ENCODE data around the gene ACAP3.

The ACAP3 gene

DNA sequence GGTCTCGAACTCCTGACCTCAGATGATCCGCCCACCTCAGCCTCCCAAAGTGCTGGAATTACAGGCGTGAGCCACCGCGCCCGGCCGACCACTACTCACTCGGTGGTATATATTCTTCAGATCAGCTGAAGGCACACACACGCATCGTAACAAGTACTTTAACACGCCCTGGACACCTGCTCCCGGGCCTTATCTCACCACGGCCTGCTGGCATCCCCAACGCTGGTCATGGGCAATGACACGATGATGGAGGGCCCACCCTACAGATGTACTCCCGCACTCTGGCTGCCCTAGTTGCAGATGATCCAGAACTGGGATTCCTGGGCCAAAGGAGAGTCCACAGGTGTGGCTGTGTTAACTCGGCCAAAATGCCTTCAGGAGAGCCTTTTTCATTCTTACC is 45.7 kb downstream of the ACAP3 start:
- no peak overlapping the region for H3K4me3 ChIP-seq (ENCODE audit: low read depth, low read length)
- TF ChIP-seq, protein P1, sequence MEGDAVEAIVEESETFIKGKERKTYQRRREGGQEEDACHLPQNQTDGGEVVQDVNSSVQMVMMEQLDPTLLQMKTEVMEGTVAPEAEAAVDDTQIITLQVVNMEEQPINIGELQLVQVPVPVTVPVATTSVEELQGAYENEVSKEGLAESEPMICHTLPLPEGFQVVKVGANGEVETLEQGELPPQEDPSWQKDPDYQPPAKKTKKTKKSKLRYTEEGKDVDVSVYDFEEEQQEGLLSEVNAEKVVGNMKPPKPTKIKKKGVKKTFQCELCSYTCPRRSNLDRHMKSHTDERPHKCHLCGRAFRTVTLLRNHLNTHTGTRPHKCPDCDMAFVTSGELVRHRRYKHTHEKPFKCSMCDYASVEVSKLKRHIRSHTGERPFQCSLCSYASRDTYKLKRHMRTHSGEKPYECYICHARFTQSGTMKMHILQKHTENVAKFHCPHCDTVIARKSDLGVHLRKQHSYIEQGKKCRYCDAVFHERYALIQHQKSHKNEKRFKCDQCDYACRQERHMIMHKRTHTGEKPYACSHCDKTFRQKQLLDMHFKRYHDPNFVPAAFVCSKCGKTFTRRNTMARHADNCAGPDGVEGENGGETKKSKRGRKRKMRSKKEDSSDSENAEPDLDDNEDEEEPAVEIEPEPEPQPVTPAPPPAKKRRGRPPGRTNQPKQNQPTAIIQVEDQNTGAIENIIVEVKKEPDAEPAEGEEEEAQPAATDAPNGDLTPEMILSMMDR (IDR thresholded peaks at IDR 0.05; ENCODE audit: low read depth, low read length): no peak
- H3K36me3 ChIP-seq: peaks cover 73% of the 10 kb centered on the region
- H3K9me3 ChIP-seq: no peaks in the 10 kb centered on the region
- no peaks in the 10 kb centered on the region for H3K4me1 ChIP-seq
- H3K27me3 ChIP-seq: no peaks in the 10 kb centered on the region
- DNase-seq: no peak

DNA sequence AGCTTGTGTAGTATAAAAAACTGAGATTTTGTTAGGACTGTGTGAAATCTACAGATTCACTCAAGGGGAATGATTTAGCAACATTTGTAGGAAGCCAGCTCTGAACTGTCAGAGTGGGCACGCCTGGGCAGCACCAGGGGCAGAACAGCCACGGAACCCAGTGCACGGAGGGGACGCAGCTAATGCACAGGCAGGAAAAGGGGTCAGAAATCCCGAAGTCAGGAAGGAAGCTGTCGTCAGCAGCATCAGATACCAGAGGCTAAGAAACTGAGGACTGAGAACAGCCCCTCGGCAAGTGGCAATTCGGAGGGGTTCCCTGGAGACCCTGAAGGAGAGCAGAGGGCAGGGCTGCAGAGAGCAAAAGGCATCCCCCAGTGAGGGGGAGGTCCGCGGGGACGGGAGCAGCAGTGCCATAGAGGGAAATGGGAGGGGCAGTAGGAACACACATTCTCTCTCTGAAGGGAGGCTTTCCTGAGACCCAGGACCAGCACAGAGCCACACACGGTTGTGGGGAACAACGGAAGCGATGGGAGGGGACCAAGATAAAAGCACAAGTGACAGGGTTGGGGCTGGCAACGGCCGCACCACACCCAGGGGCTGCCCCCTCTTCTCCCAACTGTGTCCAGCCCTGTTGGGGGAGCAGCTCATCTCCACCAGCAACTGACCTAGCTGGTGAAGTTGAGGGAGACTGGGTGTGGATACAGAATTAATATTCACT is 46.7 kb downstream of the ACAP3 start:
- Histone ChIP-seq H3K9me3 (no peaks in the 10 kb centered on the region), H3K4me3 (ENCODE audit: low read depth, low read length) (no peak overlapping the region), H3K4me1 (no peaks in the 10 kb centered on the region), H3K36me3 (peaks cover 71% of the 10 kb centered on the region), H3K27me3 (no peaks in the 10 kb centered on the region)
- DNase-seq: no peak
- TF ChIP-seq, protein P1 (IDR thresholded peaks at IDR 0.05; ENCODE audit: low read depth, low read length): no peak

DNA sequence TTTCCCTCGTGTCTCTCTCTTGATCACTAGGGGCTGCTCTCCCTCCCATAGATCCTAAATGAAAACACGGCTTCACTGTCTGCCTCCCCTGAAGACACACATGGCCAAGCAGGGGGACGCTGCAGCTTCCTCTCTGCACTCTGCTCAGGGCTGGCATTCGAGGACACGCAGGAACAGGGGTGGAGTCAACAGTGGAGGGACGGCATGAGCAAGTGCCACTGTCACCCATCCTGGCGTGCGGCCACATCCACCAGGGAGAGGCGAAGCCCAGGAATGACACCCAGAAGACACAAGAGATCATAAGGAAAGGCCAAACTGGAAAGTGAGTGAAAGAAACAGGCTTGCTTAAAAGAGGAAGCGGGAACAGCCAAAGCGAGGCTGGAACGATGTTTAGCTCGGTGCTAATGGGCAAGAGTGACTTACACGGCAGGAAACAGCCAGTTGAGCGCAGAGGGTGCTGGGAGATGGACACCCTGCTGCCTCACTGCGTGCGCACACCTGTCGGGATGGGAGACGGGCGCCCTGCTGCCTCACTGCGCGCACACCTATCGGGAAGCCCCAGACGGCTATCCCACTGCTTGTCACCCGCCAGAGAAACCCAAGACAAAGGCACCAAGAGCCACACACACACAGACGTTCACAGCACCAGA is 47.7 kb downstream of the ACAP3 start:
- Histone ChIP-seq H3K36me3 (peaks cover 71% of the 10 kb centered on the region), H3K4me3 (ENCODE audit: low read depth, low read length) (no peak overlapping the region), H3K27me3 (no peaks in the 10 kb centered on the region), H3K9me3 (no peaks in the 10 kb centered on the region), H3K4me1 (no peaks in the 10 kb centered on the region)
- DNase-seq: no peak
- TF ChIP-seq, protein P1 (IDR thresholded peaks at IDR 0.05; ENCODE audit: low read depth, low read length): no peak

DNA sequence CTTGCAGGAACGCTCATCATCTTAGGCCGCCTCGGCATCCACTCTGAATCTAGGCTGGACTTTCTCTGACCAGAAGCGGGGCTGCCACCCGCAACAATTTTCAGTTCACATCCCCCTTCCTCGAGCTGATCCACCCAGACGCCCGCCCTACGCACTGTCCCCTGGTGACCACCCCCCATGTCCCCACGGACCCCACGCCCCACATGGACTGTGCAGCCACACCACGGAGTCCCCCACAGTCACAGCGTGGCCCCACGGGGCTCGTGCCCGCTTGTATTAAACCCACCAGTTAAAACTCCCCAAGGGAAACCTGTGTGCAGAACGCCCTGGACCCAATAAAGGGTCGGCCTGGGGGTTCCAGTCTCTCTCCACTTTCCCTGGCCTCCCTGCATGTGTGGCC is 48.2 kb downstream of the ACAP3 start:
- TF ChIP-seq, protein P1 (IDR thresholded peaks at IDR 0.05; ENCODE audit: low read depth, low read length): no peak
- DNase-seq: no peak
- no peaks in the 10 kb centered on the region for H3K27me3 ChIP-seq
- H3K4me3 ChIP-seq (ENCODE audit: low read depth, low read length): no peak overlapping the region
- H3K4me1 ChIP-seq: no peaks in the 10 kb centered on the region
- no peaks in the 10 kb centered on the region for H3K9me3 ChIP-seq
- H3K36me3 ChIP-seq: peaks cover 71% of the 10 kb centered on the region

DNA sequence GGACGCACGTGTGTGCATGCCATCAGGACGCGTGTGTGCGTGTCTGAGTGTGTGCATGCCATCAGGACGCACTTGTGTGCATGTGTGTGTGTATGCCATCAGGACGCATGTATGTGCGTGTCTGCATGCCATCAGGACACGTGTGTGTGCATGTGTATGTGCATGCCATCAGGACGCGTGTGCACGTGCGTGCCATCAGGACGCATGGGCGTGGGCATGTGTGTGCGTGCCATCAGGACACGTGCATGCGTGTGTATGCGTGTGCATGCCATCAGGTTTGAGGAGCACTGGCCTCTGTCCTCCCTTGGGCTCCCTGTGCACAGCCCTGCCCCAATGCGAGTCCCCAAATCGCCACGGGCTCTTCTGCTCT is 48.6 kb downstream of the ACAP3 start:
- Histone ChIP-seq H3K4me3 (ENCODE audit: low read depth, low read length) (no peak overlapping the region), H3K27me3 (no peaks in the 10 kb centered on the region), H3K4me1 (no peaks in the 10 kb centered on the region), H3K36me3 (peaks cover 71% of the 10 kb centered on the region), H3K9me3 (no peaks in the 10 kb centered on the region)
- no peak for DNase-seq
- TF ChIP-seq, protein P1 (IDR thresholded peaks at IDR 0.05; ENCODE audit: low read depth, low read length): no peak
